Measurements from ENCODE around the gene TNRC18. TPM values are rescaled to one million over a fixed set of nuclear protein-coding genes. Genes with fewer than 3 reads are reported as not detected.
"Not testable (repeated sequence)": the region's sequence is repeated elsewhere in the genome, so short reads cannot be mapped to it uniquely, and the experiment has no call there.

TNRC18 gene
- total RNA-seq, 2 donors from 2014 or later: 84.0 to 90.9 TPM

DNA sequence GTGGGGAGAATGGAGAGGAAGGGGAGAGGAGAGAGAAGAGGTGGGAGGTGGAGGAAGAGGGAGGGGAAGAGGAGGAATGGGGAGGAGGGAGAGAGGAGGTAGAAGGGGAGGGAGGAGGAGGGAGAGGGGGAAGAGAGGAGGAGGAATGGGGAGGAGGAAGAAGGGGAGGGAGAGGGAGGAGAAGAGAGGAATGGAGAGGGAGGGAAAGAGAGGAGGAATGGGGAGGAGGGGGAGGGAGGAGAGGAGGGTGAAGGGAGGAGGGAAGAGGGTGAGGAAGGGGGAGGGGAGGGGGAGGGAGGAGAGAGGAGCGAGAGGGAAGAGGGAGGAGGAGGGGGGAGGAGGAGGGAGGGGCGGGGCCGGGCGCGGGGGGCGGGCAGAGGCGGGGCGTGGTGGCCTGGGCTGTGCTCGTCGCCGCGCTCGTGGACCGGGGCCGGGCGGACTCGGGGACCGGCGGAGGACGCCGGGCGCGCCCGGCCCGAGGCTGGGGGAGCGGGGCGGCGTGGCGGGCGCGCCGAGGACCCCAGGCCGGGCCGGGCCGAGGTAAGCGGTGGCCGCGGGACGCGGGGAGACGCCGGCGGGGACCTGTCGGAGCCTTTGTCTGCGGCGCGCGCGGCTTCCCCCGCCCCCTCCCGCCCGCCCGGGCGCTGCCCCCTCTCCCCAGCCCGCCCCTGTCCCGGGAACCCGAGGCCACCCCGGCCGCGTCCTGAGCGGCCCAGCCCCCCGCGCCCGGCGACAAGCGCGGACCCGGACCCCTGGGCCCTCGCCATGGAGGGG is 140.9 kb downstream of the TNRC18 start, which contains the start of gene SLC29A4:
Gene SLC29A4 (plus strand): TSS at position 401 of the 774 bp plus-strand sequence. CDS start 4,874 bp downstream, outside the sequence.
- Histone ChIP-seq H3K27me3 (no peaks in the 10 kb centered on the region), H3K4me1 (no peaks in the 10 kb centered on the region), H3K36me3 (no peaks in the 10 kb centered on the region), H3K9me3 (no peaks in the 10 kb centered on the region), H3K27ac (no peak within 1 kb of the TSS), H3K4me3 (peak within 1 kb of the TSS; percentile 38), H3K9ac (ENCODE audit: low read depth in 2 of 2, low read length in 2 of 2) (peak within 1 kb of the TSS in 1 of 2 donors; percentile 24)
- intact Hi-C loops (cut with DNase I): no loop called here
- TF ChIP-seq, protein P1, sequence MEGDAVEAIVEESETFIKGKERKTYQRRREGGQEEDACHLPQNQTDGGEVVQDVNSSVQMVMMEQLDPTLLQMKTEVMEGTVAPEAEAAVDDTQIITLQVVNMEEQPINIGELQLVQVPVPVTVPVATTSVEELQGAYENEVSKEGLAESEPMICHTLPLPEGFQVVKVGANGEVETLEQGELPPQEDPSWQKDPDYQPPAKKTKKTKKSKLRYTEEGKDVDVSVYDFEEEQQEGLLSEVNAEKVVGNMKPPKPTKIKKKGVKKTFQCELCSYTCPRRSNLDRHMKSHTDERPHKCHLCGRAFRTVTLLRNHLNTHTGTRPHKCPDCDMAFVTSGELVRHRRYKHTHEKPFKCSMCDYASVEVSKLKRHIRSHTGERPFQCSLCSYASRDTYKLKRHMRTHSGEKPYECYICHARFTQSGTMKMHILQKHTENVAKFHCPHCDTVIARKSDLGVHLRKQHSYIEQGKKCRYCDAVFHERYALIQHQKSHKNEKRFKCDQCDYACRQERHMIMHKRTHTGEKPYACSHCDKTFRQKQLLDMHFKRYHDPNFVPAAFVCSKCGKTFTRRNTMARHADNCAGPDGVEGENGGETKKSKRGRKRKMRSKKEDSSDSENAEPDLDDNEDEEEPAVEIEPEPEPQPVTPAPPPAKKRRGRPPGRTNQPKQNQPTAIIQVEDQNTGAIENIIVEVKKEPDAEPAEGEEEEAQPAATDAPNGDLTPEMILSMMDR (IDR thresholded peaks at IDR 0.05): no peak
- peak; percentile 58 for DNase-seq

DNA sequence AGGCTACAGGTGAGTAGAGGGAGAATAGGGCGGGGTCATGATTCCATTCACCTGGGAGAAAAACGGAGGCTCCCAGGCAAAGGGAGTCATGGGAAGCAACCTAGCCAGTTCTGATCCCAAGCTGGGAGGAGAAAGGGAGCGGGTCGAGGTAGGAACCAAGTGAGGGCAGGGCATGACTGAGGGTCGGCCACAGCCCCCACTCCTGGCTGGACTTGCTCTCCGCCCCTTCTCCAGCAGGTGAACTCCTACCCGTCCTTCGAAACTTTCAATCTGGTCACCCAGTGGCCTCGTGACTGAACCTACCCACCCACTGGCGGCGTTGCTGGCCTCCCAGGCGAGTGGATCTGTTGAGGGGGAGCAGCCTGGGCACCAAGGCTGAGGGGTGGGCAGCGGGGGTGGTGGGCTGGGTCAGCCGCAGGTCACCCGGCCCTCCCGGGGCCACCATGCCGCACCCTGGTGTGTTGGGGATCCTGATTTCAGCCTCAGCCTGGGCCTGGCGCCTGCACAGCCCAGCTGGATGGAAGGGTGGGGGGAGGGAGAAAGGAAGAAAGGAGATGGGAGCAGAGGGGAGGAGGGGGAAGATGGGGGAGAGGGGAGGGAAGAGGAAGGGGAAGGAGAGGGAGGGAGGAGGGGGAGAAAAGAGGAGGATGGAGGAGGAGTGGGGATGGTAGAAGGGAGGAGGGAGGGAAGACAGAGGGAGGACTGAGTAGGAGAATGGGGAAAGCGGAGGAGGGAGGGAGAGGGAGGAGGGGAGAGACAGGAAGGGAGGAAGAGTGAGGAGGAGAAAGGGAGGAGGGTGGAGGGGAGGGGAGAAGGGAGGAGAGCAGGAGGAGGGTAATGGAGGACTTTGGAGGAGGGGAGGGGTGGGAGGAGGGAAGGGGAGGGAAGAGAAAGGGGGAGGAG is 141.8 kb downstream of the TNRC18 start:
- H3K4me3 ChIP-seq; H3K27ac ChIP-seq; H3K9ac ChIP-seq (ENCODE audit: low read depth in 2 of 2, low read length in 2 of 2); H3K36me3 ChIP-seq; H3K9me3 ChIP-seq; H3K27me3 ChIP-seq; intact Hi-C loops (cut with DNase I); H3K4me1 ChIP-seq; DNase-seq: not testable (repeated sequence)

DNA sequence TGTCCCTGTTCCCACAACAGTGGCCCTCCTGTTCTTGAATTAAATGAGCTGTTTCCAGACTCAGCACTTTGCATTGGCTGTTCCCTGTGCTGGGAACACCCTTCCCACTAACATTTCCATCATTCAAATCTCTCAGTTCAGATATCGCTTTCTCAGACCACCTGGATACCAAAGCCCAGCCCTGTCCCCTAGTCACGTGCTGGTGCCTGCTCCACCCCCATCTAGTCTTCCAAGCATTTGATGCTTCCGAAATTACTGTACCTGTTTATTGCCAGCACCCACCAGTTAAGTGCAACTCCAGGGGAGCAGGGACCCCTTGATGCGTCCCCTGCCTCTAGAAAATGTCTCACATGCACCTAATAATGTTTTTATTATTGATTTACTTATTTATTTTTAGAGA is 143.9 kb downstream of the TNRC18 start:
- no peaks in the 10 kb centered on the region for H3K36me3 ChIP-seq
- intact Hi-C loops (cut with DNase I): no loop called here
- no peak overlapping the region for H3K9ac ChIP-seq (ENCODE audit: low read depth in 2 of 2, low read length in 2 of 2)
- H3K27ac ChIP-seq: no peak overlapping the region
- no peaks in the 10 kb centered on the region for H3K9me3 ChIP-seq
- H3K27me3 ChIP-seq: no peaks in the 10 kb centered on the region
- no peak for DNase-seq
- TF ChIP-seq, protein P1 (IDR thresholded peaks at IDR 0.05): no peak
- H3K4me1 ChIP-seq: no peaks in the 10 kb centered on the region
- no peak overlapping the region for H3K4me3 ChIP-seq

DNA sequence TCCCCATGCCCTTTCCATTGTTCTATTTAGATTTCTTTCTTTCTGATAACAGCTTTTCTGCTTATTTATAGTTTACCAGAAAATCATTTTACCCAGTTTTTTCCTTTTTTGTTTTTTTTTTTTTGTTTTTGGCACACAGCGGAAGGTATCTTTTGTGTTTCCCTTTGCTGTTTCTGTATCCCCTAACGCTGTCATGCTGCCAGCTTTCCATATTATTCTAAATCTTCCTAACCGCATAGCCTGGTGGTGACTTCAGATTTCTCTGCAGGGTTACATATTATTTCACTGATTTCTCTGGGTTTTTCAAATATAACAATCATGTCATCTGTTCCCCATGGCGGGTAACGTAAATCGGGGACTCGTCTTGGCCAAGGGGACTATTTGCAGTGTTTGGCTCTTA is 144.9 kb downstream of the TNRC18 start:
- no peaks in the 10 kb centered on the region for H3K4me1 ChIP-seq
- TF ChIP-seq, protein P1 (IDR thresholded peaks at IDR 0.05): no peak
- no peak overlapping the region for H3K4me3 ChIP-seq
- H3K27ac ChIP-seq: no peak overlapping the region
- DNase-seq: no peak
- intact Hi-C loops (cut with DNase I): no loop called here
- no peaks in the 10 kb centered on the region for H3K9me3 ChIP-seq
- no peak overlapping the region for H3K9ac ChIP-seq (ENCODE audit: low read depth in 2 of 2, low read length in 2 of 2)
- H3K36me3 ChIP-seq: no peaks in the 10 kb centered on the region
- H3K27me3 ChIP-seq: no peaks in the 10 kb centered on the region

DNA sequence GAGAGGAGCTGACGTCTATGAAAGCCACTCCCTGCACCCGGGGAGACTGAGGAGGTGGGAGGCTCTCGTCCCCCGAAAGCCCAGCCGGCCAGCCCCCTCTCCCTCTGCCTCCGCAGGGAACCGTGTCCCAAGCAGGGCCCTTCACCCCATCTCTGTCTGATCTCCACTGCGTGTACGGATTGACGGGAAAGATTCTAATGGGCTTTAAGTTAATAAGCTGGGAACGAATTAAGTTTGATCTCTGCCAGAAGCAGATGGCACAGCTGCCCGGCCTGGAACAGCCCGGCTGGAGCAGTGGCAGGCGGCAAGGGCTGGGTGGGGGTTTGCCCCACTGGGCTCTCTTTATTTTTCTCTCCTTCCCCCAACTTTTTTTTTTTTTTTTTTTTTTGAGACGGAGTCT is 147.0 kb downstream of the TNRC18 start:
- intact Hi-C loops (cut with DNase I): no loop called here

DNA sequence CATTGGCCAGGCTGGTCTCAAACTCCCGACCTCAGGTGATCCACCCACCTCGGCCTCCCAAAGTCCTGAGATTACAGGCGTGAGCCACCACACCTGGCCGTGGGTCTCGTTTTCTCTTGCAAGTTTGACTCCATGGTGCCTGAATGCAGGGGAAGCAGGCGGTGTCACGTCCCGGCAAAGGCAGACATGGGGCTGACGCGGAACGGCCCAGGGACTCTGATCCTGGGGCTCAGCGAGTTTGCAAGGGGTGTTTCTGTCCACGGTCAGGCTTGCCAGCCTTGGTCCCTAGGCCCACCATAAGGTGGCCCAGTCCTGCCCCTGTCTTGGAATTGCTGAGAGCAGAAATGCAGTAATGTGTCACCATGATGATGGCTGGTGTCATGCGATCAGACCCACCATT is 147.5 kb downstream of the TNRC18 start:
- H3K27ac ChIP-seq; H3K27me3 ChIP-seq; H3K4me1 ChIP-seq; H3K36me3 ChIP-seq; DNase-seq; H3K9me3 ChIP-seq; intact Hi-C loops (cut with DNase I); H3K4me3 ChIP-seq; H3K9ac ChIP-seq (ENCODE audit: low read depth in 2 of 2, low read length in 2 of 2): not testable (repeated sequence)

More for the DNA sequence above, 147.0 kb downstream of the TNRC18 start:
- no peaks in the 10 kb centered on the region for H3K4me1 ChIP-seq
- H3K27me3 ChIP-seq: no peaks in the 10 kb centered on the region
- TF ChIP-seq, protein P1 (IDR thresholded peaks at IDR 0.05): no peak
- H3K4me3 ChIP-seq: no peak overlapping the region
- no peaks in the 10 kb centered on the region for H3K36me3 ChIP-seq
- H3K9ac ChIP-seq (ENCODE audit: low read depth in 2 of 2, low read length in 2 of 2): no peak overlapping the region
- no peak overlapping the region for H3K27ac ChIP-seq
- DNase-seq: no peak
- no peaks in the 10 kb centered on the region for H3K9me3 ChIP-seq

DNA sequence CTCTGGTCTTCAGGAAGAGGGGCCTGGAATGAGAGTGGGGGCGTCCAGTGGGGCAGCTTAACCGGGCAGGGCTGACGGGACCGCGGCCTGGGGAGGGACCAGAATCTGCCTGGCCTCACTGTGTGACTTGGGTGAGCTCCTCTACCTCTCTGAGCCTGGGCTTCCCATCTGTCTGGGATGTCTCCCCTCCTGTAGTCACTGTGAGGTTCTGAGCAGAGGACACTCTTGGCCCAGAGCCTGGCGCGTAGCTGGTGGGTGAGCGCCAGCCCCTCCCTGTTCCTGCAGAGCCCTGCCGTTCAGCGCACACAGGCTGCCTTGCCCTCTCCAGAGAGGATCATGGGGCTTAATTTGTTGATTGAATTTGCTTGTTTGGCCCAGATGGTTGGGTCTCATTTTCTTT is 148.1 kb downstream of the TNRC18 start:
- DNase-seq; H3K27me3 ChIP-seq; H3K9ac ChIP-seq (ENCODE audit: low read depth in 2 of 2, low read length in 2 of 2); H3K36me3 ChIP-seq; H3K9me3 ChIP-seq; H3K4me3 ChIP-seq; H3K27ac ChIP-seq; intact Hi-C loops (cut with DNase I); H3K4me1 ChIP-seq: not testable (repeated sequence)

DNA sequence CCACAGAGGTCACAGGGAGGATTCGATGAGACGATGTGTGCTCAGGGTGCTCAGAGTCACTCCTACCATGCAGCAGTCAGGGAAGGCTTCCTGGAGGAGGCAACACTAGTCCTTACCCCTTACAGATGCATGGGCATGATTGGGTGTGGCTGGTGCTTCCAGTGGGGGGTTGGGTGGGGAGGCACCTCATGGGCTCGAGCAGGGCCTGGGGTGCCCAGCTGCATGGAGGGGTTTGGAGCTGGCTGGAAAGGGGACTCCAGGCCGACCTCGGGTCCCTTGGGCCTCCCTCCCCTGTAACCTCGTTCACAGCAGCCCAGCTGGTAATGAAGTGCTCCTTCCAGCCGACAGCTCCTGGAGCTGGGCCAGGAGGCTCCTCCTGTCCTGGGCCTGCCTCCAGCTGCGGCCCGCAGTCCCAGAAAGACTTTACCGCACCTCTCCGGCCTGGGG is 148.6 kb downstream of the TNRC18 start:
- intact Hi-C loops (cut with DNase I); DNase-seq: not testable (repeated sequence)

More for the DNA sequence above, 148.6 kb downstream of the TNRC18 start:
- H3K36me3 ChIP-seq; H3K4me1 ChIP-seq; H3K27ac ChIP-seq; H3K27me3 ChIP-seq; H3K9me3 ChIP-seq; H3K9ac ChIP-seq (ENCODE audit: low read depth in 2 of 2, low read length in 2 of 2); H3K4me3 ChIP-seq: not testable (repeated sequence)
